Measurements from ENCODE around the gene MS4A8. TPM values are rescaled to one million over a fixed set of nuclear protein-coding genes. Genes with fewer than 3 reads are reported as not detected.

MS4A8 gene
- total RNA-seq, 6 experiments from 2014 or later: 0.62 TPM; not detected in 5

DNA sequence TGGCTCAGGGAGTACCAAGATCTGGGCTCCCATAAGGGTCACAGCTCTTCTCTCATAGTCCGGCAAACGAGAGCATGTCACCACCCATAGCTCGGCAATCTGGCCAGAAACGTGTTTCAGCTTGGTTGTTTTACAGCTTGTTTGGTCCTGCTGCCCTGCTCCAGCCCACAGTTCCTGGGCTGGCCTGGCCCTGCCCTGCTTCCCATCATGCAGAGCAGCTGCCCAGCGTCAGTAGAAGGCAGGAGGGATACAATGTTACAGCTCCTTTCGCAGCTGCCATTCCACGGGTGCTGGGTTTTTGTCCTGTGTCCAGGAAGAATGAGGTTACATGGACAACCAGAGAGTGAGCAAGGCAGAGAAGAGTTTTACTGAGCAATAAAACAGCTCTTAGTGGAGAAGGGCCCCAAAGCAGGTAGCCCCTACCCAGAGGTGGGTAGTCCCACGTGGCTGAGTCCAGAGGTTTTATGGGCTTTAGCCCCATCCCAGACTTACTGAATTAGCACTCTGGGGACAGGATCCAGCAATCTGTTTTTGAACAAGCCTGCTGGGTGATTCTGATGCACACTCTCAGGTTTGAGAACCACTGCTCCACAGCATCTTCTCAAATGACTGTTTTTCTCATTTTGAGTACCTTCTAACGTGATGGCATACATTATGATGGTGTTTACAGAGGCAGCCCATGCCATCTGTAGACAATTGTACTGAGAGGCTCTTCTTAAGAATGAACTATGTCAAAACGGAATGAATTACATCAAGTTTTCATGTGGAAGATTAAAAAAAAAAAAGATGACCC is 19.3 kb downstream of the MS4A8 start:
- Histone ChIP-seq H3K27me3 (no peaks in the 10 kb centered on the region), H3K36me3 (no peaks in the 10 kb centered on the region), H3K9me3 (no peaks in the 10 kb centered on the region), H3K4me1 (no peaks in the 10 kb centered on the region), H3K27ac (no peak overlapping the region), H3K4me3 (no peak overlapping the region)
- no peak for TF ChIP-seq POLR2A (IDR thresholded peaks at IDR 0.05)
- DNase-seq (no peak), ATAC-seq (no peak)
- intact Hi-C loops (cut with DNase I): no loop called here
- WGBS (ENCODE audit: insufficient coverage, low coverage, low lambda C conversion rate, missing lambda C conversion rate): 48% methylated on average over 4 of the region's 10 CpGs

- 66% methylated on average over 4 of the region's 4 CpGs for WGBS (ENCODE audit: insufficient coverage, low coverage, low lambda C conversion rate, missing lambda C conversion rate)
Observed at GRCh38 chr11:60719391-60719790, 20.0 kb downstream of the MS4A8 start.

GRCh38 chr11:60720460-60720859 is 21.0 kb downstream of the MS4A8 start:
- Histone ChIP-seq H3K9me3 (no peaks in the 10 kb centered on the region), H3K27ac (no peak overlapping the region), H3K27me3 (no peaks in the 10 kb centered on the region), H3K36me3 (no peaks in the 10 kb centered on the region), H3K4me3 (no peak overlapping the region), H3K4me1 (no peaks in the 10 kb centered on the region)
- ATAC-seq (no peak), DNase-seq (no peak)
- no peak for TF ChIP-seq POLR2A (IDR thresholded peaks at IDR 0.05)
- TF ChIP-seq CTCF (IDR thresholded peaks at IDR 0.05): no peak
- 56% methylated on average over 6 of the region's 6 CpGs for whole genome bisulfite sequencing (ENCODE audit: insufficient coverage, low coverage, low lambda C conversion rate, missing lambda C conversion rate)
- intact Hi-C loops (cut with DNase I): no loop called here

More at GRCh38 chr11:60719391-60719790, 20.0 kb downstream of the MS4A8 start:
- H3K27me3 ChIP-seq: no peaks in the 10 kb centered on the region
- H3K4me1 ChIP-seq: no peaks in the 10 kb centered on the region
- no peak for ATAC-seq
- intact Hi-C loops (cut with DNase I): no loop called here
- TF ChIP-seq CTCF (IDR thresholded peaks at IDR 0.05) (no peak), POLR2A (IDR thresholded peaks at IDR 0.05) (no peak)
- no peak for DNase-seq
- H3K36me3 ChIP-seq: no peaks in the 10 kb centered on the region
- H3K9me3 ChIP-seq: no peaks in the 10 kb centered on the region
- H3K4me3 ChIP-seq: no peak overlapping the region
- H3K27ac ChIP-seq: no peak overlapping the region

DNA sequence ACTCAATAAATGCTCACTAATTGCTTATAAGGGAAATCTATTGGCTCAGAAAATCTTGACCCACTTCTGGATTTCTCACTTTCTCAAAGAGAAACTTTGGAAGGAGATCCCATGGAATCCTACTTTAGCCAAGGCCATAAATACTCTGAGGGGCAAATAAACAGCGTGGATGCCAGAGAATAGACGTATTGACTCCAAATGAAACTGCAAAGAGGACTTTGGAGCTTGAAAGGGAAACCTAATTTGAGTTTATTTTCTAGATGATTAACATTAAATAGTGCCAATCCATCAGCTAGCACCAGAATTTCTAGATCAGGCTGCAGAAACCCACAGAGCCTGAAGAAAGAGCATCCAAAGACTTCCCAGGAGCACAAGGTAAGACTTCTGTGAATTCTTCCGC is 25.0 kb downstream of the MS4A8 start, which contains the start of gene MS4A18:
Gene MS4A18, plus strand, starts transcription at position 301 of the 400 bp plus-strand sequence.
- no peak within 1 kb of the TSS for H3K27ac ChIP-seq
- H3K4me1 ChIP-seq: no peaks in the 10 kb centered on the region
- no peaks in the 10 kb centered on the region for H3K9me3 ChIP-seq
- H3K36me3 ChIP-seq: no peaks in the 10 kb centered on the region
- ATAC-seq (no peak), DNase-seq (no peak)
- 52% methylated on average over 3 of the region's 3 CpGs for WGBS (ENCODE audit: insufficient coverage, low coverage, low lambda C conversion rate, missing lambda C conversion rate)
- TF ChIP-seq CTCF (IDR thresholded peaks at IDR 0.05): no peak
- no peak for TF ChIP-seq POLR2A (IDR thresholded peaks at IDR 0.05)
- no peaks in the 10 kb centered on the region for H3K27me3 ChIP-seq
- H3K4me3 ChIP-seq: no peak within 1 kb of the TSS
- intact Hi-C loops (cut with DNase I): no loop called here

- intact Hi-C loops (cut with DNase I): no loop called here
- no peak overlapping the region for H3K4me3 ChIP-seq
- WGBS (ENCODE audit: insufficient coverage, low coverage, low lambda C conversion rate, missing lambda C conversion rate): 71% methylated on average over 1 of the region's 1 CpG
- ATAC-seq (no peak), DNase-seq (no peak)
- H3K27ac ChIP-seq: no peak overlapping the region
- H3K4me1 ChIP-seq: no peaks in the 10 kb centered on the region
- no peaks in the 10 kb centered on the region for H3K36me3 ChIP-seq
- no peaks in the 10 kb centered on the region for H3K27me3 ChIP-seq
- H3K9me3 ChIP-seq: no peaks in the 10 kb centered on the region
- no peak for TF ChIP-seq POLR2A (IDR thresholded peaks at IDR 0.05)
- TF ChIP-seq CTCF (IDR thresholded peaks at IDR 0.05): no peak
Observed at GRCh38 chr11:60725592-60725991, 26.2 kb downstream of the MS4A8 start.
